Liver (tissue), 9 donors: ENCODE results near the gene WWC2. TPM values are rescaled to one million over a fixed set of nuclear protein-coding genes. Genes with fewer than 3 reads are reported as not detected.
A peak's percentile ranks its signal among the peaks of the same experiment; 100 is the strongest.

Source experiments
- DNase-seq: peaks from one replicate; pipeline ENCODE4 v3.0.0-alpha.2; 2017; ENCODE audit warnings: low spot score
- H3K27ac ChIP-seq, 2 donors: one replicate each; pipeline ENCODE4 v1.7.0; 2013; ENCODE audit warnings: inconsistent platforms in 2 of 2, low read length in 2 of 2, control low read depth in 1 of 2, low read depth in 1 of 2, mild to moderate bottlenecking in 1 of 2
- H3K27me3 ChIP-seq, 4 donors: one replicate each; pipeline versions ENCODE4 v1.6.1 to v1.7.0; 2013; ENCODE audit warnings: low read length in 3 of 4, inconsistent platforms in 1 of 4, mild to moderate bottlenecking in 1 of 4, moderate library complexity in 1 of 4; ENCODE audit not compliant: control insufficient read depth in 4 of 4, insufficient read depth in 4 of 4
- H3K36me3 ChIP-seq, 4 donors: one replicate each; pipeline versions ENCODE4 v1.6.1 to v1.7.0; 2013; ENCODE audit warnings: low read length in 3 of 4, mild to moderate bottlenecking in 3 of 4, low read depth in 1 of 4, moderate library complexity in 1 of 4; ENCODE audit not compliant: control insufficient read depth in 4 of 4, insufficient read depth in 3 of 4
- H3K4me1 ChIP-seq, 4 donors: one replicate each; pipeline versions ENCODE4 v1.6.1 to v1.7.0; 2013; ENCODE audit warnings: low read length in 3 of 4, mild to moderate bottlenecking in 3 of 4, moderate library complexity in 1 of 4; ENCODE audit not compliant: control insufficient read depth in 4 of 4, insufficient read depth in 4 of 4
- H3K4me3 ChIP-seq, 3 donors: one replicate each; pipeline versions ENCODE4 v1.6.1 to v1.7.0; 2013; ENCODE audit warnings: low read length in 3 of 3, control low read depth in 1 of 3, low read depth in 1 of 3, mild to moderate bottlenecking in 1 of 3
- H3K9ac ChIP-seq, 2 donors: one replicate each; pipeline ENCODE4 v1.7.0; 2013; ENCODE audit warnings: low read length in 2 of 2, mild to moderate bottlenecking in 2 of 2, moderate library complexity in 2 of 2, control low read depth in 1 of 2, low read depth in 1 of 2
- H3K9me3 ChIP-seq, 4 donors: one replicate each; pipeline versions ENCODE4 v1.6.1 to v1.7.0; 2013; ENCODE audit warnings: low read length in 3 of 4; ENCODE audit not compliant: control insufficient read depth in 4 of 4
- ATF3 ChIP-seq: IDR thresholded peaks from 2 replicates; pipeline ENCODE4 v1.6.1; 2016; ENCODE audit warnings: antibody characterized with exemption
- CTCF ChIP-seq: fragments of 150-350 bp; IDR thresholded peaks from 2 replicates; pipeline ENCODE4 v1.5.1; 2017; ENCODE audit warnings: improper control_type of control experiment, low read depth, low read length; ENCODE audit not compliant: missing input control
- EGR1 ChIP-seq, 2 donors: IDR thresholded peaks; 2 replicates each; pipeline ENCODE4 v1.6.1; 2016 to 2018; ENCODE audit warnings: antibody characterized with exemption in 2 of 2, low read depth in 2 of 2
- FOXA1 ChIP-seq: IDR thresholded peaks from 2 replicates; pipeline ENCODE4 v1.6.1; 2016; ENCODE audit warnings: antibody characterized with exemption
- FOXA2 ChIP-seq: IDR thresholded peaks from 2 replicates; pipeline ENCODE4 v1.6.1; 2016; ENCODE audit warnings: antibody characterized with exemption
- GABPA ChIP-seq, 2 donors: IDR thresholded peaks in 1 of 2; conservative IDR thresholded peaks in 1 of 2; 2 replicates each; pipeline ENCODE4 v1.6.1; 2016; ENCODE audit warnings: antibody characterized with exemption in 2 of 2, mild to moderate bottlenecking in 1 of 2, moderate library complexity in 1 of 2
- HNF4A ChIP-seq, 2 donors: conservative IDR thresholded peaks; 2 replicates each; pipeline ENCODE4 v1.6.1; 2016; ENCODE audit warnings: antibody characterized with exemption in 2 of 2, mild to moderate bottlenecking in 2 of 2
- HNF4G ChIP-seq: IDR thresholded peaks from 2 replicates; pipeline ENCODE4 v1.6.1; 2016; ENCODE audit warnings: antibody characterized with exemption
- JUND ChIP-seq, 2 donors: IDR thresholded peaks; 2 replicates each; pipeline ENCODE4 v1.6.1; 2016; ENCODE audit warnings: antibody characterized with exemption in 2 of 2
- MAX ChIP-seq: IDR thresholded peaks from 2 replicates; pipeline ENCODE4 v1.6.1; 2016; ENCODE audit warnings: antibody characterized with exemption
- NR2F2 ChIP-seq: IDR thresholded peaks from 2 replicates; pipeline ENCODE4 v1.6.1; 2016; ENCODE audit warnings: antibody characterized with exemption
- RAD21 ChIP-seq, 2 donors: IDR thresholded peaks; 2 replicates each; pipeline ENCODE4 v1.6.1; 2016; ENCODE audit warnings: antibody characterized with exemption in 2 of 2, mild to moderate bottlenecking in 2 of 2
- REST ChIP-seq: IDR thresholded peaks from 2 replicates; pipeline ENCODE4 v1.6.1; 2016; ENCODE audit warnings: antibody characterized with exemption, mild to moderate bottlenecking
- RXRA ChIP-seq, 2 donors: IDR thresholded peaks; 2 replicates each; pipeline ENCODE4 v1.6.1; 2017 to 2018; ENCODE audit warnings: antibody characterized with exemption in 2 of 2, mild to moderate bottlenecking in 1 of 2
- SP1 ChIP-seq: IDR thresholded peaks from 2 replicates; pipeline ENCODE4 v1.6.1; 2018; ENCODE audit warnings: antibody characterized with exemption, mild to moderate bottlenecking
- TAF1 ChIP-seq: conservative IDR thresholded peaks from 2 replicates; pipeline ENCODE4 v1.6.1; 2016; ENCODE audit warnings: antibody characterized with exemption, mild to moderate bottlenecking
- YY1 ChIP-seq: IDR thresholded peaks from 2 replicates; pipeline ENCODE4 v1.6.1; 2016; ENCODE audit warnings: antibody characterized with exemption, mild to moderate bottlenecking
- ZBTB33 ChIP-seq: IDR thresholded peaks from 2 replicates; pipeline ENCODE4 v1.6.1; 2016; ENCODE audit warnings: antibody characterized with exemption
- WGBS: extraction: QIAGEN DNeasy Blood & Tissue Kit; methylation state at CpG from one replicate; pipeline ENCODE4 v1.1.7; 2013; 5-methylcytosine and 5-hydroxymethylcytosine counted together
- polyA plus RNA-seq, 2 donors: library from polyadenylated mRNA; stranded (reverse) in 1 of 2; unstranded in 1 of 2; fragments of 200-250 nt in 1 of 2; fragments of >200 nt in 1 of 2; fragmentation: Nextera tagmentation in 1 of 2; extraction: Ambion mirVana in 1 of 2; gene quantifications; one replicate each; pipeline versions ENCODE4 v1.2.1 to v1.2.3, GENCODE V29; 2013 to 2015
- total RNA-seq, 2 donors: library from RNA; depleted of rRNA; stranded (reverse); fragments of >200 nt; gene quantifications; one replicate each; pipeline ENCODE4 v1.2.3, GENCODE V29; 2014
- donor health status: healthy.
- donor health status: healthy.
- donor health status: healthy.
- donor health status: healthy.
- donor health status: healthy.

WWC2 gene
- total and polyA plus RNA-seq, 4 donors = 8.6 to 60.1 (median 13.3) TPM

GRCh38 chr4:183129675-183130074 lies 30.6 kb downstream of the WWC2 start:
- DNase-seq = no peak
- no peaks in the 10 kb centered on the region for H3K27me3 ChIP-seq
- H3K4me3 ChIP-seq = no peak overlapping the region
- peaks cover 4 to 14% (median 6%) of the 10 kb centered on the region in 4 donors for H3K4me1 ChIP-seq
- no peaks in the 10 kb centered on the region for H3K9me3 ChIP-seq
- H3K27ac ChIP-seq = no peak overlapping the region
- no peak overlapping the region for H3K9ac ChIP-seq
- WGBS = 97% methylated on average over 2 of the region's 2 CpGs
- TF ChIP-seq EGR1 (IDR thresholded peaks at IDR 0.05; ENCODE audit: low read depth in 2 of 2) = no peak
- no peak for TF ChIP-seq SP1
- no peak for TF ChIP-seq NR2F2
- TF ChIP-seq GABPA (IDR thresholded peaks at IDR 0.05 in 1 of 2, conservative IDR thresholded peaks at IDR 0.05 in 1 of 2) = no peak
- TF ChIP-seq YY1 = no peak
- no peak for TF ChIP-seq HNF4A (conservative IDR thresholded peaks at IDR 0.05)
- TF ChIP-seq JUND (IDR thresholded peaks at IDR 0.05) = no peak
- no peak for TF ChIP-seq CTCF
- no peaks in the 10 kb centered on the region for H3K36me3 ChIP-seq

GRCh38 chr4:183130328-183131155 lies 31.5 kb downstream of the WWC2 start:
- Histone ChIP-seq H3K4me3 (no peak overlapping the region), H3K4me1 (peaks cover 4 to 10% (median 5%) of the 10 kb centered on the region in 4 donors), H3K27me3 (no peaks in the 10 kb centered on the region), H3K9ac (peak overlapping the region in 1 of 2 donors; percentile 53), H3K36me3 (no peaks in the 10 kb centered on the region), H3K9me3 (no peaks in the 10 kb centered on the region), H3K27ac (peak overlapping the region; percentile 8 to 78)
- WGBS = 45% methylated on average over 7 of the region's 7 CpGs
- DNase-seq = no peak
- peak in 1 of 2 donors; percentile 33 for TF ChIP-seq JUND (IDR thresholded peaks at IDR 0.05)
- no peak for TF ChIP-seq EGR1 (IDR thresholded peaks at IDR 0.05; ENCODE audit: low read depth in 2 of 2)
- no peak for TF ChIP-seq TAF1
- peak; percentile 23 to 50 for TF ChIP-seq HNF4A (conservative IDR thresholded peaks at IDR 0.05)
- peak; percentile 57 for TF ChIP-seq FOXA2
- peak in 1 of 2 donors; percentile 60 for TF ChIP-seq RXRA (IDR thresholded peaks at IDR 0.05)
- peak; percentile 25 to 38 for TF ChIP-seq RAD21 (IDR thresholded peaks at IDR 0.05)
- no peak for TF ChIP-seq NR2F2
- TF ChIP-seq SP1 = no peak
- TF ChIP-seq YY1 = peak; percentile 39
- peak; percentile 29 for TF ChIP-seq ZBTB33
- no peak for TF ChIP-seq MAX
- TF ChIP-seq ATF3 = no peak
- peak; percentile 27 for TF ChIP-seq REST
- TF ChIP-seq FOXA1 = no peak
- TF ChIP-seq HNF4G = no peak
- TF ChIP-seq CTCF = no peak
- TF ChIP-seq GABPA (IDR thresholded peaks at IDR 0.05 in 1 of 2, conservative IDR thresholded peaks at IDR 0.05 in 1 of 2) = no peak
